ENCODE results near the gene PICK1. TPM values are rescaled to one million over a fixed set of nuclear protein-coding genes. Genes with fewer than 3 reads are reported as not detected.

PICK1 gene
- total and polyA plus RNA-seq, 2 of the 8 experiments (the other 6 are each of a cell fraction or from before 2014, with no cell fraction given), result 20.4 to 22.9 TPM

DNA sequence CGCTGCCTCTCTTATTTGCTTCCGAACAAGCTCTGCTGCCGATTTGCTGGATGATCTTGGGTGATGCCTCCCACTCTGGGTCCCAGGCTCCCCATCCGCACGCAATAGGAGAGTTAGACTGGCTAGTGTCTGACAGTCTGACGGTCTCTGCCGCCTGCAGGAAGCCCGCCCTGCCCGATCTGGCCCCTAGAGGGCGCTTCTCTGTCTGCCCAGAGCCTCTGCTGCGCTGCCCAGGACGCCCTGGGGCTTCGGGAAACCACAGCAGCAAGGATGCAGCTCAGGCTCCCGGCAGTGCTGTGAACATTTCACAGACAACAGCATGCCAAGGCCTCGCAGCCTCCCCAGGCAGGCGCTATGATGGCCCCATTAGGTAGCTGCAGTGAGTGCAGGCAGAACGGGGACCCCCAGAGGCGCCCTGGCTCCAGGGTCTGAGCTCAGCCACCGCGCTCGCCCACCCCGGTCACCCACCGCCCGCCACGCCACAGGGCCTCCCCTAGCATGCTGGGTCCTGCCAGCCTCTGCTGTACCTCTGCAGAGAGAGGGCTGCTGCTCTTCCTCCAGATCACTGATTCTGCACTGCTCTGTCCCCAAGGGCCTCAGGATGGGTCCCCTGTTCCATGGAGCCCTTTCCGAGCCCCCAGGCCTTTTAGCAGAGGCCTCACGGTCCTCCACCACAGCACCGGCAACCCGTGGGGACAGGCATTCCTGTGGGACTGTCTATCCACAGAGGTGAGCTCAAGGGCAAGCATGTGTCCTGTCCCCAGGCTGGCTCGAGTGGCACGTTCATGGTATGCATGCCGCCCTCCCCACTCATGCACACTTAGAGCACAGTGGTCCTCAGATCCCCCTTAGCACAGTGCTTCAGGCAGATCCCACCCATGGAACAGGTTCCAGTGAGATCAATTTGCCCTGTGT lies 57.5 kb downstream of the PICK1 start (continued):
- TF ChIP-seq, protein P1, sequence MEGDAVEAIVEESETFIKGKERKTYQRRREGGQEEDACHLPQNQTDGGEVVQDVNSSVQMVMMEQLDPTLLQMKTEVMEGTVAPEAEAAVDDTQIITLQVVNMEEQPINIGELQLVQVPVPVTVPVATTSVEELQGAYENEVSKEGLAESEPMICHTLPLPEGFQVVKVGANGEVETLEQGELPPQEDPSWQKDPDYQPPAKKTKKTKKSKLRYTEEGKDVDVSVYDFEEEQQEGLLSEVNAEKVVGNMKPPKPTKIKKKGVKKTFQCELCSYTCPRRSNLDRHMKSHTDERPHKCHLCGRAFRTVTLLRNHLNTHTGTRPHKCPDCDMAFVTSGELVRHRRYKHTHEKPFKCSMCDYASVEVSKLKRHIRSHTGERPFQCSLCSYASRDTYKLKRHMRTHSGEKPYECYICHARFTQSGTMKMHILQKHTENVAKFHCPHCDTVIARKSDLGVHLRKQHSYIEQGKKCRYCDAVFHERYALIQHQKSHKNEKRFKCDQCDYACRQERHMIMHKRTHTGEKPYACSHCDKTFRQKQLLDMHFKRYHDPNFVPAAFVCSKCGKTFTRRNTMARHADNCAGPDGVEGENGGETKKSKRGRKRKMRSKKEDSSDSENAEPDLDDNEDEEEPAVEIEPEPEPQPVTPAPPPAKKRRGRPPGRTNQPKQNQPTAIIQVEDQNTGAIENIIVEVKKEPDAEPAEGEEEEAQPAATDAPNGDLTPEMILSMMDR (IDR thresholded peaks at IDR 0.05; ENCODE audit: control extremely low read depth in 1 of 3, insufficient read depth in 1 of 3, low read depth in 1 of 3, low read length in 3 of 3), result peak; percentile 93 to 98 (median 98)
- TF ChIP-seq SIN3A (conservative IDR thresholded peaks at IDR 0.05 in 1 of 2, IDR thresholded peaks at IDR 0.05 in 1 of 2; ENCODE audit: low read depth in 1 of 2, low read length in 2 of 2) (no peak), FOSL1 (IDR thresholded peaks at IDR 0.05; ENCODE audit: insufficient read depth, low read depth, low read length) (no peak), SP4 (IDR thresholded peaks at IDR 0.05; ENCODE audit: low read length) (no peak), BCL11A (IDR thresholded peaks at IDR 0.05; ENCODE audit: low read depth in 2 of 2, low read length in 2 of 2) (no peak), SIX5 (IDR thresholded peaks at IDR 0.05; ENCODE audit: low read depth, low read length) (no peak), CBX8 (IDR thresholded peaks at IDR 0.05; ENCODE audit: borderline replicate concordance, low read depth, low read length) (no peak), PHF8 (conservative IDR thresholded peaks at IDR 0.05; ENCODE audit: low read depth, low read length) (no peak), SP2 (IDR thresholded peaks at IDR 0.05; ENCODE audit: low read length) (no peak), JUND (IDR thresholded peaks at IDR 0.05; ENCODE audit: low read length) (no peak), ZNF274 (IDR thresholded peaks at IDR 0.05; ENCODE audit: borderline replicate concordance, extremely low read depth, low read length) (no peak), EP300 (IDR thresholded peaks at IDR 0.05; ENCODE audit: borderline replicate concordance in 1 of 2, low read depth in 2 of 2, low read length in 2 of 2) (no peak; a peak in 1 of 3 replicates)
- TF ChIP-seq, protein P2, sequence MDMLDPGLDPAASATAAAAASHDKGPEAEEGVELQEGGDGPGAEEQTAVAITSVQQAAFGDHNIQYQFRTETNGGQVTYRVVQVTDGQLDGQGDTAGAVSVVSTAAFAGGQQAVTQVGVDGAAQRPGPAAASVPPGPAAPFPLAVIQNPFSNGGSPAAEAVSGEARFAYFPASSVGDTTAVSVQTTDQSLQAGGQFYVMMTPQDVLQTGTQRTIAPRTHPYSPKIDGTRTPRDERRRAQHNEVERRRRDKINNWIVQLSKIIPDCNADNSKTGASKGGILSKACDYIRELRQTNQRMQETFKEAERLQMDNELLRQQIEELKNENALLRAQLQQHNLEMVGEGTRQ (IDR thresholded peaks at IDR 0.05; ENCODE audit: low read length), result no peak
